Activated T-helper 9 cell treated with anti-CD3 and anti-CD28 coated beads, Interleukin-2, amount 50 U/mL, for 16 hours (primary cell): Measurements from ENCODE around the gene KCTD20.
A peak's percentile ranks its signal among the peaks of the same experiment; 100 is the strongest.
"Not testable (repeated sequence)": the region's sequence is repeated elsewhere in the genome, so short reads cannot be mapped to it uniquely, and the experiment has no call there.

Experiments used
- DNase-seq: peaks from one replicate; pipeline ENCODE4 v3.0.0-alpha.2; 2020; ENCODE audit warnings: low read depth

Gene KCTD20

GRCh38 chr6:36442671-36443470 lies at the start of gene KCTD20, which contains the start of gene PXT1:
TSS of gene KCTD20 (plus strand) at chr6:36443000. CDS start at chr6:36470098, 27,098 bp downstream.
TSS of gene PXT1 (minus strand) at chr6:36442854. CDS start at chr6:36426082, 16,772 bp downstream.
- peak; percentile 79 for DNase-seq

DNA sequence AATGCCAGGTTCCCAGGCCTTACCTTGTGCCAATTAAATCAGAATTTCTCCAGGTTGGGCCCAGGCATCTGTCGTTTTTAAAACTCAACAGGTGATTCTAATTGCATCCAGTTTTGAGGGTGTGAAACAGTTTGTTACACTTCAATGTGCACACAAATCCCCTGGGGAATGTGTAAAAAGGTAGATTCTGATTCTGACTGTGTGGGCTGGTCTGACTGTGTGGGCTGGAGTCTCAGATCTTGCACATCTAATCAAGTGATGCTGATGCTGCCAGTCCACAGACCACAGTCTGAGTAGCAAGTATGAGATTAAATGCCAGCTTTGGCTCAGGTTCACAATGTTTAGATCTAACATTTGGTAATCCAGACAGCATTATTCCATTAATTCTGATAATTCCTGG lies 42.8 kb upstream of the KCTD20 start:
- no peak for DNase-seq

- DNase-seq, result no peak
These were observed 40.3 kb upstream of the KCTD20 start for GRCh38 chr6:36402481-36402880.

- DNase-seq, result no peak
These were observed 38.6 kb upstream of the KCTD20 start for GRCh38 chr6:36404164-36404563.

DNA sequence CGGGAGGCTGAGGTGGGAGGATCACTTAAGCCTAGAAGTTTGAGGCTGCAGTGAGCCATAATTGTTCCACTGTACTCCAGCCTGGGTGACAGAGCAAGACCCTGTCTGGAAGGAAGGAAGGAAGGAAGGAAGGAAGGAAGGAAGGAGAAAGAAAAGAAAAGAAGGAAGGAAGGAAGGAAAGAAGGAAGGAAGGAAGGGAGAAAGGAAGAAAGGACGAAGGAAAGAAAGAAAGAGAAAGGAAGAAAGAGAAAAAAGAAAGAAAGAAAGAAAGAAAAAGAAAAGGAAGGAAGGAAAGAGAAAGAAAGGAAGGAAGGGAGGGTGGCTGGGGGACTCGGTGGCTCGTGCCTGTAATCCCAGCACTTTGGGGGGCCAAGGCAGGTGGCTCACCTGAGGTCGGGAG lies 33.1 kb upstream of the KCTD20 start:
- DNase-seq, result not testable (repeated sequence)

- DNase-seq, result no peak
These were observed 29.0 kb upstream of the KCTD20 start for GRCh38 chr6:36413489-36414480.

GRCh38 chr6:36414481-36414880 lies 28.3 kb upstream of the KCTD20 start:
- DNase-seq, result no peak

- no peak for DNase-seq
These were observed 24.2 kb upstream of the KCTD20 start for GRCh38 chr6:36418558-36418957.

- DNase-seq, result no peak
These were observed 23.5 kb upstream of the KCTD20 start for GRCh38 chr6:36419310-36419709.

GRCh38 chr6:36422714-36423100 lies 20.1 kb upstream of the KCTD20 start:
- DNase-seq, result no peak

DNA sequence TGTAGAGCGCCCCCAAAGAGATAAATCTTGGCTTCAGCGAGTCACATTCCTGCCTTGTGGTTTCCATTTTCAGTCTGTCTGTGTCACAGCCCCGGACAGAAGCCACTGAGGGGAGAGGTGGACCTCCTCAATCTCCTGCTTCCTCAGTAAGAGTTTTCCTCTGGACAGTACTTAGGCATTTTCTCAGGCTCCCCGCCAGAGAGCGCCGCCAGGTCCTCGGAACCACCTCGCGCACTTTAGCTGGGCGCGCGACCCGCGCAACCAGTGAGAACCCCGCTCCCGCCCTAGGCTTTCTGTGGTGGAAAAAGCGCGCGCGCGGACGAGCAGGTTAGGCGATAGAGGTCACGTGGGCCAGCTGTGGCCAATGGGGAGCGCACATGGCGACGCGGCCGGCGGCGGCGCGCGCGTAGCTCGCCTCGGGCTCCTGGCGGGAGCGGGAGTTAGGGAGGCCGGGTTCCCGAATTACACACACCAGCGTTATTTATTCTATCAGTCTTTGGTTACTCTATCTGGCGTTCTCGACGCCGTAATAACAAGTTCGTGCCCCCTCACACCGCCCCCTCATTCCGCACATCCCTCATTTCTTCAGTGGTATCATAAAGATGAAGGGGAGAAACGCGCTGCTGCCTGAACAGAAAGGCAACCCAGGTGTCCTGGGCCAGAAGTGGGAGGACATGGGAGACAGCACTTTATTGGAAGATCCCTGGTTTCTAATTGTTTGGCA lies 19.5 kb upstream of the KCTD20 start:
- DNase-seq, result peak; percentile 98

DNA sequence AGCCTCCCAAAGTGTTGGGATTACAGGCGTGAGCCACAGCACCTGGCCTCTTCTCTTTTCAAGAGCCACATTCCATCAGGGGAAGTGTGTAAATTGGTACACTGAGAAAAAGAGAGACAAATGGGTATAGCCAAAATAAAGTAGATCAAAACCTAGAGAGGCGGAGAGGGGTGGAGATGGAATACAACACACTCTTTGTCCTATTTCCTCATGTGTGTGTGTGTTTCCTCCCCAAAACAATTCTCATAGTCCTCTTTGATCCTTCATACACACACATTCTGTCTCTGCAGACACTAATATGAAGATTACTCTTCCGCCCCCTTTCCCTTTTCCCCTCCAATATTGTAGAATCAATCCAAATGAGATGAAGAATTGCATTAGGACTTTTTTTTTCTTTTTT lies 16.2 kb upstream of the KCTD20 start:
- DNase-seq, result no peak

- no peak for DNase-seq
These were observed 13.9 kb upstream of the KCTD20 start for GRCh38 chr6:36428911-36429310.

GRCh38 chr6:36430351-36430750 lies 12.4 kb upstream of the KCTD20 start:
- no peak for DNase-seq

DNA sequence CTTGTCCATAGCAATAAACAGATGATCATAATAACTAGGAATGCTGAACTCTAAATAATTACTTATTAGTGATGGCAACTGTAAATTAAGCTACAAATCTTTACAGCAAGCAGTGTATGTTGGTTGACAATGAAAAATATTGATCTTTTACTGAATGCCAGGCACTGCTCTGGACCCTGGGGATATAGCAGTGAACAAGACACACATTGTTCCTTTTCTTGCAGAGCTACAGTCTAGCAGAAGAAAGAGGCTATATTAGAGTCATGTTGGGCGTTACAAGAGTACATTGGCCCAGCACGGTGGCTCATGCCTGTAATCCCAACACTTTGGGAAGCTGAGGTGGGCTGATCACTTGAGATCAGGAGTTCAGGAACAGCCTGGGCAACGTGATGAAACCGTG lies 11.6 kb upstream of the KCTD20 start:
- DNase-seq, result no peak

GRCh38 chr6:36432151-36432671 lies 10.6 kb upstream of the KCTD20 start:
- no peak for DNase-seq

DNA sequence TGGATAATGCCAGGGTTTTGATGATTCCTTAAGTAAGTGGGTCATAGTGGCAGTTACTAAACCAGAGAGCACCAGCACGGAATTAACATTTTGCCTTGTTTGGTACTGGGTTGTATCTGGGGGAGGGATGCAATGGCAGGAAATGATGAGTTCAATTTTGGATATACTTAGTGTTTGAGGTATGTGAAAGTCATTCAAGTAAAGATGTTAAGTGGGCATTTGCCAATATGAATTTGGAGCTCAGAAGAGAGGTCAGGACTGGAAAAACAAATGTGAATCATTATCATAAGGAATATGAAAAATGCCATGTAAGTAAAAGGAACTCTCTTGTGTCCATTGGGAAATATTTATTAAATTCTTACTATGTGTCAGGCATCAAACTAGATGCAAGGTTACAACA lies 6.3 kb upstream of the KCTD20 start:
- DNase-seq, result no peak

DNA sequence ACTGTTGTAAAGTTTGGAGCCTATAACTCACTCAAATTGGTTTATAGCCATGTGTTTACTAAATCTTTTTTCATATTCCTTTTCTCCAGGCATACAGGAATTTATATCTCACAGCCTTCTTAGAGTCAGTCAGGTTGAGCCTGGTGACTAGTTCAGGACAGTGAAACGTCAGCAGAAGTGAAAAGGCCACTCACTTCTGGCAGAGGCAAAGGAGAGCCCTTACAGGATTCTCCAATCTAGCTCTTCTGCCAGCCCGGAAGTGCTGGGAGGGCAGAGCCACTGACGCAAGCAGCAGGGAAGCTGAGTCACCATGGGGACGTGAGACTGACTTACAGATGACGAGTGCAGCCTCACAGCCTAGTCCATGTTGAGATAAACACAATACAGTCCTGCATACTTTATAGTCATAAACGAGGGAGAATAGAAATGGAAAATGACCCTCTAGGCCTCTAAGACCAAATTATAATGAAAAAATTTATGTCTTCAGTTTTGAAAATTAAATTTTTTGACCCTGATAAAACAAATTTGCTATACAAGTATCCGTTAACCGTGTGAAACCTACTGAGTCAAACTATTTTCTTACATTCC lies 1.4 kb upstream of the KCTD20 start:
- DNase-seq, result peak; percentile 72

DNA sequence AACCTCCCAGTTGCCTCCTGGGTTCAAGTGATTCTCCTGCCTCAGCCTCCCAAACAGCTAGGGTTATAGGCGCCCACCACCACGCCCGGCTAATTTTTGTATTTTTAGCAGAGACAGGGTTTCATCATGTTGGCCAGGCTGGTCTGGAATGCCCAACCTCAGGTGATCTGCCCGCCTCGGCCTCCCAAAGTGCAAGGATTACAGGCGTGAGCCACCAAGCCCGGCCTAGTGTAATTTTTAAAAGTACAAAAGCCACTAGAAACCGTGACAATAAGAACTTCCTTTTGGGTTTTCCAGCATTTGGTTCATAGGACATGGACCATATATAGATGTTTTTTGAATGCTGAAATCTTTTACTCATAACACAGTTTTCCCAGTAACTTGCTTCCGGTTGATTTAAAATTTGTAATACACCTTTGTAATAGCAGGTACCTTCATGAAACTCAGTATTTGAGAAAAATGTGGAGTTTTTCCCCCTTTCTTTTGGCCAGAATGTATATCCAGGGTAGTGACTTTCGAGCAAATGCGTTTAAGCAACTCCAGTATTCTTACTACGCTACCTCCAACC lies 613 bp upstream of the KCTD20 start:
- DNase-seq, result no peak

- no peak for DNase-seq
These were observed 950 bp downstream of the KCTD20 start for GRCh38 chr6:36443471-36444428.
